GM23338 (cell line): ENCODE measurements around the gene RASL12. TPM values are rescaled to one million over a fixed set of nuclear protein-coding genes. Genes with fewer than 3 reads are reported as not detected.
A peak's percentile ranks its signal among the peaks of the same experiment; 100 is the strongest.

Experiments used
- ATAC-seq: fragments of 200-7000 bp; cut with Tn5 transposase; 3 replicates; pipeline ENCODE4 v1.9.1; 2020
- DNase-seq: peaks from one replicate; pipeline ENCODE4 v3.0.0-alpha.2; 2015; ENCODE audit warnings: low spot score
- H2AFZ ChIP-seq: fragments of 200-600 bp; sonication (generic); 2 replicates; pipeline ENCODE4 v1.8.0; 2016; ENCODE audit warnings: antibody characterized with exemption, mild to moderate bottlenecking, moderate library complexity
- H3F3A ChIP-seq: fragments of 200-600 bp; sonication (generic); replicated peaks from 2 replicates; pipeline ENCODE4 v1.8.0; 2017; ENCODE audit warnings: antibody characterized with exemption, mixed run types, low read depth
- H3K27ac ChIP-seq: fragments of 200-600 bp; sonication (generic); 2 replicates; pipeline ENCODE4 v1.6.1; 2016; ENCODE audit warnings: low read depth
- H3K27me3 ChIP-seq: fragments of 200-600 bp; sonication (generic); 2 replicates; pipeline ENCODE4 v1.8.0; 2016; ENCODE audit warnings: mild to moderate bottlenecking, mixed run types, moderate library complexity; ENCODE audit not compliant: insufficient read depth
- H3K36me3 ChIP-seq: fragments of 200-600 bp; sonication (generic); 2 replicates; pipeline ENCODE4 v1.8.0; 2016; ENCODE audit warnings: mild to moderate bottlenecking; ENCODE audit not compliant: insufficient read depth
- H3K4me1 ChIP-seq: fragments of 200-600 bp; sonication (generic); 2 replicates; pipeline ENCODE4 v1.8.0; 2016; ENCODE audit warnings: mild to moderate bottlenecking, moderate library complexity; ENCODE audit not compliant: insufficient read depth
- H3K4me2 ChIP-seq: fragments of 200-600 bp; sonication (generic); 2 replicates; pipeline ENCODE4 v1.7.1; 2017; ENCODE audit warnings: mixed run types
- H3K4me3 ChIP-seq: fragments of 200-600 bp; sonication (generic); 2 replicates; pipeline ENCODE4 v1.6.1; 2016; ENCODE audit warnings: mixed run types
- H3K79me2 ChIP-seq: fragments of 200-600 bp; sonication (generic); replicated peaks from 2 replicates; pipeline ENCODE4 v1.8.0; 2017; ENCODE audit warnings: mild to moderate bottlenecking; ENCODE audit not compliant: insufficient read depth
- H3K9me2 ChIP-seq: fragments of 200-600 bp; sonication (generic); 2 replicates; pipeline ENCODE4 v1.8.0; 2017; ENCODE audit not compliant: insufficient read depth
- H4K20me1 ChIP-seq: fragments of 200-600 bp; sonication (generic); replicated peaks from 2 replicates; pipeline ENCODE4 v1.8.0; 2017; ENCODE audit warnings: mild to moderate bottlenecking; ENCODE audit not compliant: insufficient read depth
- H3K27ac Mint-ChIP-seq: 2 replicates; pipeline ENCODE4 v1.8.0; 2020; ENCODE audit warnings: inconsistent platforms, mild to moderate bottlenecking, moderate library complexity, mixed read lengths
- H3K27me3 Mint-ChIP-seq: 3 replicates; pipeline ENCODE4 v1.8.0; 2022; ENCODE audit warnings: low read depth, mild to moderate bottlenecking, moderate library complexity, mixed read lengths, inconsistent platforms; ENCODE audit not compliant: insufficient read depth, poor library complexity
- H3K36me3 Mint-ChIP-seq: 3 replicates; pipeline ENCODE4 v1.8.0; 2021; ENCODE audit warnings: low read depth, mild to moderate bottlenecking, inconsistent platforms, moderate library complexity, mixed read lengths
- H3K4me1 Mint-ChIP-seq: 3 replicates; pipeline ENCODE4 v1.8.0; 2020; ENCODE audit warnings: mild to moderate bottlenecking, inconsistent platforms, mixed read lengths
- H3K4me3 Mint-ChIP-seq: 3 replicates; pipeline ENCODE4 v1.8.0; 2021; ENCODE audit warnings: moderate library complexity, mild to moderate bottlenecking, inconsistent platforms, mixed read lengths
- H3K9me3 Mint-ChIP-seq: 3 replicates; pipeline ENCODE4 v1.8.0; 2020; ENCODE audit warnings: moderate library complexity, mild to moderate bottlenecking, inconsistent platforms, mixed read lengths
- CREB1 ChIP-seq: fragments of 250-450 bp; sonication (Bioruptor Pico); IDR thresholded peaks from 2 replicates; pipeline ENCODE4 v1.5.0; 2020; ENCODE audit warnings: low read depth, mild to moderate bottlenecking, moderate library complexity
- EZH2 ChIP-seq: fragments of 200-600 bp; sonication (generic); IDR thresholded peaks from one replicate; pipeline ENCODE4 v1.8.0; 2017; ENCODE audit warnings: antibody characterized with exemption, mild to moderate bottlenecking, low read depth; ENCODE audit not compliant: unreplicated experiment
- EZH2phosphoT487 ChIP-seq: fragments of 200-600 bp; sonication (generic); IDR thresholded peaks from one replicate; pipeline ENCODE4 v1.8.1; 2018; ENCODE audit warnings: antibody characterized with exemption; ENCODE audit not compliant: unreplicated experiment
- JUNB ChIP-seq: IDR thresholded peaks from one replicate; pipeline ENCODE4 v1.6.1; 2016; ENCODE audit warnings: antibody characterized with exemption; ENCODE audit not compliant: unreplicated experiment
- NANOG ChIP-seq: IDR thresholded peaks from 2 replicates; pipeline ENCODE4 v1.6.1; 2016; ENCODE audit warnings: antibody characterized with exemption, borderline replicate concordance
- POLR2AphosphoS5 ChIP-seq: IDR thresholded peaks from 2 replicates; pipeline ENCODE4 v1.6.1; 2016; ENCODE audit warnings: antibody characterized with exemption, low read depth
- STAT1 ChIP-seq: IDR thresholded peaks from one replicate; pipeline ENCODE4 v1.6.1; 2016; ENCODE audit warnings: antibody characterized with exemption; ENCODE audit not compliant: unreplicated experiment
- ZNF114 ChIP-seq: fragments of 250-450 bp; sonication (Bioruptor Pico); IDR thresholded peaks from 2 replicates; pipeline ENCODE4 v1.5.0; 2020; ENCODE audit warnings: mild to moderate bottlenecking, moderate library complexity
- ZNF462 ChIP-seq: fragments of 250-450 bp; sonication (Bioruptor Pico); IDR thresholded peaks from 2 replicates; pipeline ENCODE4 v1.5.0; 2020; ENCODE audit warnings: mild to moderate bottlenecking, moderate library complexity
- polyA plus RNA-seq: library from polyadenylated mRNA; unstranded; fragments of >200 nt; fragmentation: Nextera tagmentation; extraction: Ambion mirVana; gene quantifications from 2 replicates; pipeline ENCODE4 v1.2.1, GENCODE V29; 2016
- total RNA-seq: library from RNA; depleted of rRNA; stranded (reverse); fragments of >200 nt; shearing (Covaris generic); gene quantifications from 2 replicates; pipeline ENCODE4 v1.2.3, GENCODE V29; 2014

The RASL12 gene
- total and polyA plus RNA-seq, 2 experiments from 2014 or later, result 4.5 to 27.7 TPM

DNA sequence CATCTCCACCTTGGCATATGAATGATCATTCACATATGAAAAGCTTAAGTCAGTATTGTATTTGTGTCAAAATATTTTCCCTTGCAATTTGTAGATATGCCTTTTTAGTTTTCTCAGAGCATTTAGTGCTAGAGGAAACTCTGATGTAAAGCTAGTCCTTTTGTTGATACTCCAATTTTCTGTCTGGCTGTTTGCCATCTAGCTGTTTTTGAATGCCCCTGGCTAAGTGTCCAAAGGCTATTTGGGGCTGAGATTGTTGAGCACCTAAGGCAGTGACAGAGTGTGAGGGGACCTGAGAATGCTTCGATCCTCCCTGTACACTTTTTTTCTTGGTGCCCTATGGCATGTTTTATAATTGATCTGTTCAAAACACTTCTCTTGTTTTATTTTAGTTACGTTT is 19.6 kb downstream of the RASL12 start (continued):
- TF ChIP-seq ZNF462 (CRISPR knock-in tag) (no peak), EZH2 (no peak)

DNA sequence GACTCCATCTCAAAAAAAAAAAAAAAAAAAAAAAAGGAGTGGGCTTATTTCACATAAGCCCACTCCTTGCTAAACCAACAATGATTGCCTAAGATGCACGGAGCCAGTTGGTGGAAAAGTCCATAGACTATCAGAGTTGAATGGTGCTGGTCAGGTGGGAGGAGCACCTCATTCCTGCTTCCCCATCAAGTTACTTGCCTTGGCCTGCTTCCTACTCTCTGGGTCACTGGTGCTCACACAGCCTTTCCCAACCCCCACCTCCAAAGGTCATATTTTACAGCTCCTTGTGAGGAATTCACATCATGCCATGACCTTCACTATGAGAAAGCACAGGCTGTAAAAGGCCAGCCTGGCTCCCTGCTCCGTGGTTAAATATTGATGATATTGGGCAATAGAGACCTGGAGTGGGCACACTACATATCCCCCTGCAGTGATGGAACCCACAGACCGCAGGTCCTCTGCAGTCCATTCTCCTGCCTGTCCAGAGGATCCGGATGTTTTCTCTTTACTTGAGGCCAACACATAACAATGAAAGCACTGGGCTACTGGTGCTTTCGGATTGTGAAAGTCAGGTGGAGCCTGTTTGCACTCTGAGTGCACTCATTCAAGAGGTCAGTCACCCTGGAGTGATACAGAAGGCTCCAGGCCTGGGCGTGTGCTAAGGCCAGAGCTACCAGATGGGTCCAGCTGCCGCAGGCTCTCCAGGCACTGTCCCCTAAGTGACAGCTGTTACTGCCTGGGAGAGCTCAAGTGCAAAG is 22.9 kb downstream of the RASL12 start, which contains the start of gene SLC51B:
Gene SLC51B (plus strand): TSS at position 664 of the 758 bp plus-strand sequence. CDS start 4,618 bp downstream, outside the sequence.
- DNase-seq (no peak), ATAC-seq (no peak)
- no peak within 1 kb of the TSS for H3K4me3 Mint-ChIP-seq
- no peaks in the 10 kb centered on the region for H3K9me2 ChIP-seq
- H3K36me3 Mint-ChIP-seq, result no peaks in the 10 kb centered on the region
- no peak within 1 kb of the TSS for H3K27ac Mint-ChIP-seq
- H3K27me3 ChIP-seq, result no peaks in the 10 kb centered on the region
- peaks cover 4% of the 10 kb centered on the region for H3K4me1 Mint-ChIP-seq
- H3K4me1 ChIP-seq, result no peaks in the 10 kb centered on the region
- no peaks in the 10 kb centered on the region for H3K79me2 ChIP-seq
- no peaks in the 10 kb centered on the region for H3K9me3 Mint-ChIP-seq
- peaks cover 9% of the 10 kb centered on the region for H3K27me3 Mint-ChIP-seq
- peak within 1 kb of the TSS; percentile 63; the same call in 1 of the 2 replicates for H2AFZ ChIP-seq
- no peaks in the 10 kb centered on the region for H4K20me1 ChIP-seq
- H3K4me3 ChIP-seq, result no peak within 1 kb of the TSS
- no peak within 1 kb of the TSS for H3K27ac ChIP-seq
- no peak within 1 kb of the TSS for H3K4me2 ChIP-seq
- H3K36me3 ChIP-seq, result no peaks in the 10 kb centered on the region
- 0 out of 2 replicates have a peak, but pooled peaks cover 3% of the 10 kb centered on the region for H3F3A ChIP-seq
- no peak for TF ChIP-seq EZH2phosphoT487
- no peak for TF ChIP-seq ZNF462 (CRISPR knock-in tag)
- TF ChIP-seq POLR2AphosphoS5, result no peak
- TF ChIP-seq CREB1 (CRISPR knock-in tag), result no peak
- TF ChIP-seq EZH2, result no peak
- TF ChIP-seq JUNB, result no peak
- no peak for TF ChIP-seq STAT1
- no peak for TF ChIP-seq ZNF114 (CRISPR knock-in tag)
- TF ChIP-seq NANOG, result no peak
